GM19372 (cell line): ENCODE data around the gene ATL2.
A peak's percentile ranks its signal among the peaks of the same experiment; 100 is the strongest.
"Not testable (repeated sequence)": the region's sequence is repeated elsewhere in the genome, so short reads cannot be mapped to it uniquely, and the experiment has no call there.

Experiments used
- ATAC-seq: cut with Tn5 transposase; IDR thresholded peaks from one replicate; pipeline ENCODE4 v1.9.1; 2021; ENCODE audit warnings: mild to moderate bottlenecking, low read depth, moderate library complexity; ENCODE audit not compliant: unreplicated experiment

ATL2 gene

GRCh38 chr2:38394041-38394440, 17.0 kb upstream of the ATL2 start:
- no peak for ATAC-seq

DNA sequence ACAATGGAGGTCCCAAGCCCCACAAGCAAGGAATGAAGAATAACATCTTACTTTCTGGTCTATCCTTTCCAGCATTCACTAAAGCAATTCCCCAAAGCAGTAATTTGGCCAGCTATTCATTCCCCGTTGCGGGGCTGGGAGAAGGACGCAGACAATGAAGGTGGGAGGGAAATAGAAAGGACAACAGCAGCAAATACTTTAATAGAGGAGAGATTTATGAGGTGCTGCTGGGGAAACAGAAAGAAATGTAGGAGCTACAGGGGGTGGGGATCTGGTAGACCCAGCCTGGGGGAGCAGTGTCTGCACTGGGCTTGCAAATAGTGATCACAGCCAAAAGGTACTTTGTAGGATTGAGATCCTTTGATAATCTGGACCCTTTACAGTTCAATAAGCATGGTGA, 13.9 kb upstream of the ATL2 start:
- ATAC-seq: no peak

DNA sequence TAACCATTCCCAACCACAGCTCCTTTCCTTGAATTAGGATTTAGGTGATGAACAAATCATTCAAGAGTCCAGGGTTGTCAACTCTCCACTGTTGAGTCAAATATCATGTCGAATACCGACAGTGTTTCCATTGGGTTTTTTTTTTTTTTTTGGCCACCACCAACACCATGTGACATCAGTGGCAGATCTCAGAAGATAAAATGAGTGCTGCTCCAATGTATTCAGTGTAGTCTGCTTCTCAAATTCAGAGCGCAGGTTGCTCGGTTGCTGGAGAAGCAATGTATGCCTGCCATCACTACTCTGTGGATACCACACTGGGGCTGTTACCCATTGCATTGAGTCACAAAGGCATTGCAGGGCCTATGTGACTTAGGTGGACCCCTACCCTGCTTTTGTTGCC, 10.8 kb upstream of the ATL2 start:
- no peak for ATAC-seq

- ATAC-seq: no peak
Observed at GRCh38 chr2:38386821-38387220, 9.7 kb upstream of the ATL2 start.

DNA sequence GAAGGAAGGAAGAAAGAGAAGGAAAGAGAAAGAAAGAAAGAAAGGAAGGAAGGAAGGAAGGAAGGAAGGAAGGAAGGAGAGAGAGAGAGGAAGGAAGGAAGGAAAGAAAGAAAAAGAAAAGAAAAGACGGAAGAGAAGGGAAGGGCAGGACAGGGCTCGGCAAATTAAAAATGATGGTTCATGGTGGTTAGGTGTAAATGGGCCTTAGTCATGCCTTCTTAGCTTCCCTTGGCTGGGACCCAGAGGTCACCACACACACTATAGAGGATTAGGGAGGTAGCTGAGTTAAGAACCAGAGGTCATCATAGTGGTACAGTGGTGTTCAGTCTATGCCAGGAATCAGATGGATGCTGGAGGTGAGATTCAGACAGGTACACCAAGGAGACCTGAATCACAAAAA, 9.3 kb upstream of the ATL2 start:
- ATAC-seq: no peak

DNA sequence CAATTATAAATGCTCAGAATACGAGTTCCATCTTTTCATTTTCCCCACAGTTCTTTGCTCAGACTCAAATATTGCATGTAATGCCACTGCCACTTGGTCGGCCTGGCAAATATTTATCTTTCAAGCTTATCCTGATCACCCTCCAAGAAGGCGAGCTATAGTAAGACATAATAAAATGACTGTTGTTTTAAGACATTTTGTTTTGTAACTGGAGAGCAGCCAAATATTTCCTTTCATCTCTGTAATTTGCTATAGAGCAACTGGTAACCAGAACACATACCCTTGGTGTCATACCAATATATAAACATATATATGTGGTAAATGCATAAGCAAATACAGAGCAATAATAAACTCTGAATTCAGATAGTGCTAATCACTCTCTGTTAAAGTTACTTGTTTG, 7.3 kb upstream of the ATL2 start:
- ATAC-seq: no peak

DNA sequence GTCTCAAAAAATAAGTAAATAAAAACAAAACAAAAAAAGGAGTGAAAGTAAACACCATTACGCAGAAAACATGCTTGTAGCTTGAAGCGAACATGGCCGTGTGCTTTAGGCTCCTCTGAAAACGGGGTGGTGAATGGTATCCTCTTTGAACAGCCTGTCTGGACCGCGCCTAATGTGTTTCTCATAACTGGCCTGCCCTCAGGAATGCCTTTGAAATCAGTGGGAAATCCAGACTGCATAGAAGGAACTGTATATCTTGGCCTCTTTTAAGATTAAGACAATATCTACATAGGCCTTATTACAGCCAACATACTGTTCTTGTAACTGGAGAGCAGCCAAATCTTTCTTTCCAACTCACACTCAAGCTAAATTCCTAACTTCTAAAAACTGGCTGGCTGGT, 6.7 kb upstream of the ATL2 start:
- ATAC-seq: not testable (repeated sequence)

GRCh38 chr2:38381381-38382143, 4.5 kb upstream of the ATL2 start:
- ATAC-seq: no peak

- no peak for ATAC-seq
Observed at GRCh38 chr2:38380397-38381130, 3.5 kb upstream of the ATL2 start.

DNA sequence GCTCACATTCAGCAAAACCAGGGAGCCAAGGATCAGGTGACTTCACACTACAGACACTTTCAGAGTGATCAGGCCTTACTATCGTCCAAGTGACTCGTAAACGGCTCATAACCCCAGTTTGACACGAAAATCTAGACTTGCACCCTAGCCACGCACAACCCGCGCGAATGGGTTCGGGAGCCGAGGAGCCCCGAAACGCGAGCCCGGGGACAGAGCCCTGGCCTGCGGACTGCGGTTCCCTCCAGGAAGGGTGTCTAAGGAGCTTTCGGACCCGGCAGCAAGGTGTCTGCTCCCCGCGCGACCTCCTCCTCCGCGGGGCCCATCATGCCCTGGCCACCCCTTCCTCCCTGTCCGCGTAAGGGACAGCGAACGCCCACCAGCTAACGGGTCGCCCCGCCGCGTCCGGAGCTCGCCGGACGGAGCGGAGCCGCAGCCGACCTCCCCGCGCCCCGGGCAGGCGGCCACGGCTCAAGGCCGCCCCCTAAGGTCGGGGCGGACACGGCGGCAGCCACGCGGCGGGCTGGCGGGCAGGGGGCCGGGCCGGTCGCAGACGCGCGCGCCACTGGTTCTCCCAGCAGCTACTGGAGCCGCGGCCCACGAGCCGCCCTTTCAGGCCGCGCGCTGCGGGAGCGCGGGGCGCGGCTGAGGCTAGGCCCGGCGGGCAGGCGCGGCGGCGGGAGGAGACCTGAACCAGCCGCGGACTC, 575 bp downstream of the ATL2 start:
- ATAC-seq: peak; percentile 68

DNA sequence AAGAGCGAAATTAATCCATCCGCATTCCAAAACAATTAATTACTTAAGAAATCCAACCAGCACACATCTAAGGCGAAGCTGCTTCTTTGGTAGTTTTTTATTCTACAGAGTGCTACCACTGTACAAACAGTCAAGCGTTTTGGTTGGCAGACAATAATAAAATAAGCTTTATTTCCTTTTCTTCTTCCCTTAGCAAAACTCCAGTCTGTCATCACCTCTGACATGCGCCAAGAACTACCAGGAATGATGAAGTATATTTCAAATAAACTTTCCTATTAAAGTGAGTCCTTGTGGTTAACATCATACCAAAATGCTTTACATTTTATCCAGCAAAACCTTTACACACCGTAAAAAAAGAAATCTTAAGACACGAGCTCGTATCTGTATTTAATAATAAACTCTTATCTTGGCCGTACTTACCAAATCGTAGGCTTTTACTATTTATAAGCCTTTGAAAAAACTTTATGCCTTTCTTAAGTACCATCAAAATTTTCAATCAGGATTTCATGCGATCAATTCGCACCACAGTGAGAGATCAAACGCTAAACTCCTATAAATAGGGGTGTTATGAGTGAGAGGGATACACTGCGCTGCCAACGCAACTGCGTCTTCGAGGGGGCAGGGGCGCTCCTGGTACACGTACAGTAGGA, 1.3 kb downstream of the ATL2 start:
- ATAC-seq: peak; percentile 12

DNA sequence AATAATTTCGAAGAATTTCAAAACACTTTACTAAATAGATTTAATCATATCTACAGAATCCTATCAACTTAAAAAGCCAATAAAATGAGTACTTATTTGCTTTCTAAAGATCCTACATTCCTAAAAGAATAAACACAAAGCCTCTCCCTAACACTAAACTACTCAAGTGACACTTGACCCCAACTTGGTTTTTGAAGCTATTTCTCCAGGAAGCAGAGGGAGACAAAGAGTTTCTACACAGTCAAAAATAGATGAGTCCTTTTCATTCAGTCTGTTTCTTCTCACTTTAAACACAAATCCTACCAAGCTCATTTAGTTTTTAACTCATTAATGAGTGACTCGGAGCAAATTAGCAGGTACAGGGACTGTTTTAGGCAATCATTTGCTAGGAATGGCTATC, 2.1 kb downstream of the ATL2 start:
- ATAC-seq: no peak

GRCh38 chr2:38371235-38371634, 5.8 kb downstream of the ATL2 start:
- ATAC-seq: no peak

DNA sequence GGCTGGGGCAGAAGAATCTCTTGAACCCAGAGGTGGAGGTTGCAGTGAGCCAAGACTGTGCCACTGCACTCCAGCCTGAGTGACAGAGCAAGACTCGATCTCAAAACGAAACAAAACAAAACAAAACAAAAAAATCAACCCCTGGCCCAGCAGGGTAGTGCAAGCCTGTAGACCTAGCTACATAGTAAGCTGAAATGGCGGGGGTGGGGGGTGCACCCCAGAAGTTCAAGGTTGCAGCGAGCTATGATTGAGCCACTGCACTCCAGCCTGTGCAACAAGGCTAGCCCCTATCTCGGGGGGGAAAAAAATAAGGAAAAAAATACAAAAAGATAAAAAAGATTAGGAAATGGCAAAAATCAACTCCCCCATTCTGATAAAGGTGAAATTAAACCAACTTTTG, 6.4 kb downstream of the ATL2 start:
- ATAC-seq: no peak

DNA sequence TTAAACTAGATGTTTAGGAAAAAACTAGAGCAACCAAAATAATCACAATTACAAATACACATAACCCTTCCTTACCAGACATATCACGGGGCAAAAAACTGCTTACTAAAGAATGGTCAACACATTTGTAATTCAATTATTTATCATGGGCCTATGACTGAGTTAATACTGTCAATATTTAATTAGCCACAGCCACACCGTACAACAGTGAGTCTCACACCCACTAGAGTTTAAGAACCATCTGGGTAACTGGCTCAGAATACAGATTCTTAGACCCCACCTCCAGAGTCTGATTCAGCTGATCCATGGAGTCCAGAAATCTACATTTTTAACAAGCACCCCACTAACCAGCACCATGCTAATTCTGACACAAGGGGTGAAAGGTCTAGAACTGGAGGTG, 14.8 kb downstream of the ATL2 start:
- ATAC-seq: no peak

- ATAC-seq: no peak
Observed at GRCh38 chr2:38360177-38360576, 16.9 kb downstream of the ATL2 start.

GRCh38 chr2:38353402-38353801, 23.7 kb downstream of the ATL2 start:
- no peak for ATAC-seq

DNA sequence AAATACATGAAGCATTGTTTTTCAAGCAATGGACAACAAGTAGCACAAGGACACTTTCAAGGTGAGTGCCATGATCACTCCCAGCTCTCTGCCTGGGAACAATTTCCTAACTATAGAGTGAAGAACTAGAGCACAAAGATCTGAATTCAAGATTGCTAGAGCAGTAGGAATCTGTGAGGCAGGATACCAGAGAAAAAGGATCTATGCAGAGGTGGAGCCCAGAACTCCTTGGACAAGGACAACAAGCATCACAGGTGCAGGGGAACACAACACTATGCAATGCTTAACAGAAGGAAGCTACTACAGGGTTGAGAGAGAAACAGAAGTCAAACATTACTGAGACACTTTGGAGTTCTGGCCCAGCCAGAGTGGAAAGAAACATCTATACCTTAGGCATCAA, 24.7 kb downstream of the ATL2 start:
- ATAC-seq: no peak

DNA sequence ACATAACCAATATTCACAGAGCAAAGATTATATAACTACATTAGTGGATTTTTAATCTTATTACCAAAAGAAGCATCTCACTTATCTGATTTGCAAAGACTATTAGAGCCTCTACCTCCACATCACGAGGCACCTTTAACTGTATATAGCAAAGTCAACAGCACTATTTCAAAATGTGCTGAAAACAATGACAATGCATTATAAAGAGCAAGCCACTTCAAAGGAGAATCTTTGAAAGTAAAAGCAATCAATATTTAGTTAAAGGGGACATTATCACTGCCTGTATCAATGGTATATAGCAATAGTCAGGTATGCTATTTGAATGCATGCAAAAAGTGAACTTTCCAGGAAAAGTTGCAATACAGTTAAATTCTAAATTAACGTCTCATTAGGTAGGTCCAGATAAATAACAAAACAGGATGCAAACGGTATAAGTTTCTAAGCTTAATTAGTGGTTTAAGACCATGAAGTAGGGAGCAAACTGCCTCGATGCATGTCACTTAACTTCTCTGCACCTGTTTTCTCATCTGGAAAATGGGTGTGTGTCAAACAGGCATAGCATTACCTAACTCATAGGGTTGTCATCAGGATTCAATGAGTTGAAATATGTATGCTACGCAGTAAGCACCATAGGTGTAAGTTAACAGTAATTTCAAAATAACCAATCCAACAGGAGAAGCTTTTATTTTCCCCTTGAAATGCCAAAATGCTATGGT, 31.6 kb downstream of the ATL2 start:
- ATAC-seq: no peak

DNA sequence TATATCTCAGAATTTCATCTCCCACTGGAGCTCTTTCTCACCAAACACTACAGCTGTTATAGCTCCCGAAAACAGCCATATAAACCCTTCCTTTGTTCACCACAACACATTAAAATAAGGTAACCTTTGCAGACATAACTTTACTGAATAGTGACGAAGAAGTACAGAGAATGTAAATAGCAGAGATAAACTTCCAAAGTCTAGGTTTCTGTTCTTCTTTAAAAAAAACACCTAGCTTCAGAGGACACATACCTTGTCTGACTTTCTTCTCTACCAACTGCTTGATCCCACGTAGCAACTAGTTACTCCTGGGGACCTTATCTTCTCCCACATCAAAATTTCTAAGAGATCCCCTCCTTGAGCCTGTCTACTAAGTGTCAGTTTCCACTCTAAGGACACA, 32.3 kb downstream of the ATL2 start:
- no peak for ATAC-seq
